HG02884 (cell line): ENCODE data around the gene ZNF419.

Experiments
- ATAC-seq: cut with Tn5 transposase; IDR thresholded peaks from one replicate; pipeline ENCODE4 v1.9.1; 2021; ENCODE audit warnings: mild to moderate bottlenecking, moderate library complexity; ENCODE audit not compliant: unreplicated experiment

Gene ZNF419

DNA sequence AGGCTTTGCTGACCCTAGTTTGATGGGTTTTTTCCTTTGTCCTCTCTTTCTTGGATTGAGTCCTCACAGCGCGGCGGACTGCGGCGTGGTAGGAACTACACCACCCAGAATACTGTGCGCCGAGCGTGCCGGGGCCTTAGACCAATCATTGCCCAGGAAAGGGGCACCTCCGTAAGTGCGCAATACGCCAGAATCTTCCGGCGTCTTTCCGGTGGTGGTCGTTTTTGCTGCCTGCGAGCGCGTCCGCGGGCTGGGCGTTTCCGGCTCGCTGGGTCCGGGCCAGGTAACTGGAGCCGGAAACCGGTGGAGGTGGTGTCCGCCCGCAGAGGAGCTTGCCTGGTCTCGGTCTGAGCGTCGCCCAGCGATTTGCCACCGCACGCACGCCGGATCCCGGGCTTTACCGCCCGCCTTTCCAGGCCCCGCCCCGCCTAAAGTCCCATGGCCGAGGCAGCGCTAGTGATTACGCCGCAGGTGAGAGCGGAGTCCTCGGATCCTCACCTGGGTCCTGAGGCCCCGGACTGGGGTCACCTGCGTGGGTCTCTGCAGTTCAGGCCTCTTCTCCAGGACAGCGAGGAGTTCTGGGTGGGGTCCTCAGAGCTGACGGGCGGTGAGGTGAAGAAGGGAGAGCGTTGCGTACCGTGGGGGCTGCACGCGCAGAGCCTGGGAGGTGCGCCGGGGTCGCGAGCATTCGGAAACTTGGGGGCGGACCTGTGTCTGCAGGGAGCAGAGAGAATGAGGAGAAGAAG is 39.8 kb downstream of the ZNF419 start, which contains the start of gene ZNF549:
Gene ZNF549, plus strand, starts transcription at position 221 of the 746 bp plus-strand sequence. Its CDS starts 218 bp downstream, at position 439.
- ATAC-seq: peak; percentile 98

- no peak for ATAC-seq
These were observed 50.5 kb downstream of the ZNF419 start for GRCh38 chr19:57537953-57538547.
